Measurements from ENCODE around the gene SPATA19. TPM values are rescaled to one million over a fixed set of nuclear protein-coding genes. Genes with fewer than 3 reads are reported as not detected.
A peak's percentile ranks its signal among the peaks of the same experiment; 100 is the strongest.

SPATA19 gene
- total and polyA plus RNA-seq, 11 donors = not detected

DNA sequence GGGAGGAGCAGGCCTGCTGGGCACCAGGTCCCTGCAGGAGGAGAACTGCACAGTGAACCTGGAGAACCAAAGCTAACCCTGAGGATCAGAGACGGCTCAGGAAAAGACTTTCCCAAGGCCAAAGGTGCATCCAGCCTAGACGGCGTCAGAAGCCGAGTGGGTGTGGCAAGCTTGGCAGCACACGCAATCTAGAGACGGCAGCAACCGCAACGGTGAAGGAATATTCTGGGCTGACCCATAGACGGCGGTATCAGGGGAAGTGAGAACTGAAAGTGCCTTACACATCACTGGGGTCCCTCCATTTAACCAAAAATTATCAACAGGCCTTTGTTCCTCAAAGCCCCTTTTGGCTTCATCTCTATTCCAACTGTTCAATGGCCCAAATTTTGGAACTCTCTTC is 26.2 kb downstream of the SPATA19 start:
- Histone ChIP-seq H3K36me3 (no peaks in the 10 kb centered on the region), H3K27ac (no peak overlapping the region), H3K9me3 (no peaks in the 10 kb centered on the region), H3K4me1 (peaks cover 0 to 14% (median 0%) of the 10 kb centered on the region in 12 donors), H3K4me3 (no peak overlapping the region), H3K27me3 (peaks cover 0 to 3% (median 0%) of the 10 kb centered on the region in 9 donors)
- intact Hi-C loops (cut with DNase I) = loop anchor here in 2 of 10 donors (5.0 to 10.0 kb wide), 2 partner anchors 122 to 194 kb away; no protein-coding TSS in a partner anchor
- ATAC-seq (no peak), DNase-seq (no peak)
- 88 to 93% (median 89%) methylated on average over 10 of the region's 10 CpGs for WGBS, 4 donors
- TF ChIP-seq POLR2A (IDR thresholded peaks at IDR 0.05) = no peak
- TF ChIP-seq, protein P1, sequence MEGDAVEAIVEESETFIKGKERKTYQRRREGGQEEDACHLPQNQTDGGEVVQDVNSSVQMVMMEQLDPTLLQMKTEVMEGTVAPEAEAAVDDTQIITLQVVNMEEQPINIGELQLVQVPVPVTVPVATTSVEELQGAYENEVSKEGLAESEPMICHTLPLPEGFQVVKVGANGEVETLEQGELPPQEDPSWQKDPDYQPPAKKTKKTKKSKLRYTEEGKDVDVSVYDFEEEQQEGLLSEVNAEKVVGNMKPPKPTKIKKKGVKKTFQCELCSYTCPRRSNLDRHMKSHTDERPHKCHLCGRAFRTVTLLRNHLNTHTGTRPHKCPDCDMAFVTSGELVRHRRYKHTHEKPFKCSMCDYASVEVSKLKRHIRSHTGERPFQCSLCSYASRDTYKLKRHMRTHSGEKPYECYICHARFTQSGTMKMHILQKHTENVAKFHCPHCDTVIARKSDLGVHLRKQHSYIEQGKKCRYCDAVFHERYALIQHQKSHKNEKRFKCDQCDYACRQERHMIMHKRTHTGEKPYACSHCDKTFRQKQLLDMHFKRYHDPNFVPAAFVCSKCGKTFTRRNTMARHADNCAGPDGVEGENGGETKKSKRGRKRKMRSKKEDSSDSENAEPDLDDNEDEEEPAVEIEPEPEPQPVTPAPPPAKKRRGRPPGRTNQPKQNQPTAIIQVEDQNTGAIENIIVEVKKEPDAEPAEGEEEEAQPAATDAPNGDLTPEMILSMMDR (IDR thresholded peaks at IDR 0.05) = no peak

DNA sequence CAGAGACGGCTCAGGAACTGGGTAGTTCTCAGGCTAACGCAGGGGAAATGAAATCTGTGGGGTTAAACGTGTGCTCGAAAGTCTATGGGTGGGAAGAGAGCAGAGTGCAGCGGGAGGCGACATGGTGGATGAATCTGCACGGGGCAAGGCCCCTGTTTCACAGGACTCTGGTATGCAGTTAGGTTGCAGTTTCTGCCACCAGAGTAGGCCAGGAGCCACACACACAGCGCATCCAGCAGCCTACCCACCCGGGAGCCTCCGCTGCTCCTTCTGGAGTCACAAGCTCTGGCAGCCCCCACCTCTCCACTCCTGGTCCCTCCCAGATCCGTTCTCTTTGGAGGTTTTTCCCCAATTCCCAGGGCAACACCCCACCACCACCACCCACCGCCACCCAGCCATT is 27.0 kb downstream of the SPATA19 start:
- Histone ChIP-seq H3K27me3 (peaks cover 0 to 3% (median 0%) of the 10 kb centered on the region in 9 donors), H3K4me1 (peaks cover 0 to 14% (median 0%) of the 10 kb centered on the region in 12 donors), H3K4me3 (no peak overlapping the region), H3K9me3 (no peaks in the 10 kb centered on the region), H3K27ac (no peak overlapping the region), H3K36me3 (no peaks in the 10 kb centered on the region)
- WGBS, 4 donors = 83 to 93% (median 89%) methylated on average over 12 of the region's 12 CpGs
- ATAC-seq = no peak
- no peak for DNase-seq
- intact Hi-C loops (cut with DNase I) = loop anchor here in 2 of 10 donors (5.0 to 10.0 kb wide), 2 partner anchors 121 to 194 kb away; no protein-coding TSS in a partner anchor
- TF ChIP-seq, protein P1 (IDR thresholded peaks at IDR 0.05) = no peak
- TF ChIP-seq POLR2A (IDR thresholded peaks at IDR 0.05) = no peak

DNA sequence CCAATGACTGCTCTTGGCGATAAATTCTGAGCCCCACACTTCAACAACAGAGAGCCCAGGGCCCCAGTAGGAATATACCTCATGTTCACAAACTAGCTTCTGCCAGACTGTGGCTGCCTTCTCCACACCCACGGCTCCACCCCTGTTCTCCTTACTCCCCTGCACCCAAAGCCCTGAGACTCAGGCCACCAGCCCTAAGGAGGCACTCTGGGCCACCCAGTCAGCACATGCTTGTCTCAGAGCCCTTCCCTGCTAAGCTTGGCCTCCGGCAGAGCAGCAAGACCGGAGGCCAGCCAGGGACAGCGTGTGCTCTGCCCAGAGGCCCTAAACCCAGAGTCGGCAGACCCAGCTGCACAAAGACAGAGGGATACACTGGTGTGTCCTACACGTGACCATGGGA is 27.9 kb downstream of the SPATA19 start:
- Histone ChIP-seq H3K4me3 (no peak overlapping the region), H3K27ac (no peak overlapping the region), H3K27me3 (peaks cover 0 to 4% (median 0%) of the 10 kb centered on the region in 9 donors), H3K9me3 (no peaks in the 10 kb centered on the region), H3K36me3 (no peaks in the 10 kb centered on the region), H3K4me1 (peaks cover 0 to 14% (median 0%) of the 10 kb centered on the region in 12 donors)
- TF ChIP-seq, protein P1 (IDR thresholded peaks at IDR 0.05) = no peak
- TF ChIP-seq POLR2A (IDR thresholded peaks at IDR 0.05) = no peak
- intact Hi-C loops (cut with DNase I) = loop anchor here in 2 of 10 donors (5.0 to 10.0 kb wide), 2 partner anchors 120 to 193 kb away; no protein-coding TSS in a partner anchor
- DNase-seq (no peak), ATAC-seq (peak in 1 of 4 donors; percentile 11)
- 80 to 96% (median 86%) methylated on average over 5 to 7 of the region's 7 CpGs for WGBS, 4 donors

DNA sequence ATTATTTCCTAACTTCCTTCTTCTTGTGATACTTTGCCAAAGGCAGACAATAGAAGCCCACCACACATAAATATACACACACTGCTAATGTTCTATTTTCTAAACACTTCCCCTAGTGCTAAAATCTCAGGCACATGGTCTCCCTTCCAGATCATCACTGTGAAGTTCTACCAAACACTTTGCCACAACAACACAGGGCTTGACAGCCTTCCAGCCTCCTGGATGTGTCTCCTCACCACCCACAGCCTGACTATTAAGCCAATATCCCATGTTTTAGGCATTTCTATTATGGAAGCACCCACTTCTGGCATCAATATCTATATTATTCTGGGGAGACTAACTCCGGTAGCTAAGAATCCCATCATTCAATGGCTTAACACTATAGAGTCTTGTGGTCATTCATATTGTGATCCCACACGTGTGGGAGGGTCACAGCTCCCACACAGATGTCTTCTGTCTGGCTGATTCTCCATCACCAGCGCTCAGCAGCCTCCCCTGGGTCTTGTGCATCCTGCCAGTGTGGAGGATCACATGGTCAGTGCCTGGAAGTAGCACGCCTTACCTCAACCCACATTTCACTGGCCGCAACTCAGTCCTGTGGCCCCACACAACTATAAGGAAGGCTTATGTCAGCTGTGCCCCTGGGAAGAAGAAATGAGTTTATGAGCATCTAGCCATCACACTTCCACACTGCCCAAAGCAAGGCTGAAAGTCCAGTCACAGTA is 29.0 kb downstream of the SPATA19 start:
- 47 to 70% (median 59%) methylated on average over 5 of the region's 5 CpGs for WGBS, 4 donors
- Histone ChIP-seq H3K9me3 (no peaks in the 10 kb centered on the region), H3K36me3 (no peaks in the 10 kb centered on the region), H3K4me1 (peaks cover 0 to 14% (median 0%) of the 10 kb centered on the region in 12 donors), H3K27ac (no peak overlapping the region), H3K4me3 (no peak overlapping the region), H3K27me3 (peaks cover 0 to 4% (median 0%) of the 10 kb centered on the region in 9 donors)
- intact Hi-C loops (cut with DNase I) = loop anchor here in 2 of 10 donors (5.0 to 10.0 kb wide), 2 partner anchors 119 to 192 kb away; no protein-coding TSS in a partner anchor
- no peak for DNase-seq
- ATAC-seq = no peak
- TF ChIP-seq, protein P1 (IDR thresholded peaks at IDR 0.05) = no peak
- TF ChIP-seq POLR2A (IDR thresholded peaks at IDR 0.05) = no peak

Data from heart left ventricle (tissue), 16 donors.